Measurements from ENCODE around the gene CWH43.
"Not testable (repeated sequence)": the region's sequence is repeated elsewhere in the genome, so short reads cannot be mapped to it uniquely, and the experiment has no call there.

CWH43 gene

GRCh38 chr4:49036528-49036927 is 50.5 kb downstream of the CWH43 start:
- H3K9ac ChIP-seq = no peak overlapping the region
- no peak overlapping the region for H3K4me3 ChIP-seq (ENCODE audit: low read depth, low read length)
- TF ChIP-seq, protein P1, sequence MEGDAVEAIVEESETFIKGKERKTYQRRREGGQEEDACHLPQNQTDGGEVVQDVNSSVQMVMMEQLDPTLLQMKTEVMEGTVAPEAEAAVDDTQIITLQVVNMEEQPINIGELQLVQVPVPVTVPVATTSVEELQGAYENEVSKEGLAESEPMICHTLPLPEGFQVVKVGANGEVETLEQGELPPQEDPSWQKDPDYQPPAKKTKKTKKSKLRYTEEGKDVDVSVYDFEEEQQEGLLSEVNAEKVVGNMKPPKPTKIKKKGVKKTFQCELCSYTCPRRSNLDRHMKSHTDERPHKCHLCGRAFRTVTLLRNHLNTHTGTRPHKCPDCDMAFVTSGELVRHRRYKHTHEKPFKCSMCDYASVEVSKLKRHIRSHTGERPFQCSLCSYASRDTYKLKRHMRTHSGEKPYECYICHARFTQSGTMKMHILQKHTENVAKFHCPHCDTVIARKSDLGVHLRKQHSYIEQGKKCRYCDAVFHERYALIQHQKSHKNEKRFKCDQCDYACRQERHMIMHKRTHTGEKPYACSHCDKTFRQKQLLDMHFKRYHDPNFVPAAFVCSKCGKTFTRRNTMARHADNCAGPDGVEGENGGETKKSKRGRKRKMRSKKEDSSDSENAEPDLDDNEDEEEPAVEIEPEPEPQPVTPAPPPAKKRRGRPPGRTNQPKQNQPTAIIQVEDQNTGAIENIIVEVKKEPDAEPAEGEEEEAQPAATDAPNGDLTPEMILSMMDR (IDR thresholded peaks at IDR 0.05) = no peak
- no peaks in the 10 kb centered on the region for H3K36me3 ChIP-seq (ENCODE audit: control insufficient read depth, insufficient read depth, low read length)
- H2AFZ ChIP-seq = no peak overlapping the region
- no peaks in the 10 kb centered on the region for H3K27me3 ChIP-seq (ENCODE audit: control insufficient read depth, insufficient read depth, low read length)
- H3K79me2 ChIP-seq = no peaks in the 10 kb centered on the region
- H3K4me2 ChIP-seq (ENCODE audit: low read length) = no peak overlapping the region
- no peaks in the 10 kb centered on the region for H3K4me1 ChIP-seq
- no peak overlapping the region for H3K27ac ChIP-seq
- H3K9me3 ChIP-seq (ENCODE audit: control insufficient read depth, low read length) = no peaks in the 10 kb centered on the region

GRCh38 chr4:49044270-49044669 is 58.2 kb downstream of the CWH43 start:
- H3K9ac ChIP-seq = no peak overlapping the region
- no peak overlapping the region for H3K4me2 ChIP-seq (ENCODE audit: low read length)
- TF ChIP-seq, protein P1 (IDR thresholded peaks at IDR 0.05) = no peak
- no peaks in the 10 kb centered on the region for H3K36me3 ChIP-seq (ENCODE audit: control insufficient read depth, insufficient read depth, low read length)
- H2AFZ ChIP-seq = no peak overlapping the region
- H3K4me1 ChIP-seq = no peaks in the 10 kb centered on the region
- H3K27me3 ChIP-seq (ENCODE audit: control insufficient read depth, insufficient read depth, low read length) = no peaks in the 10 kb centered on the region
- no peaks in the 10 kb centered on the region for H3K9me3 ChIP-seq (ENCODE audit: control insufficient read depth, low read length)
- H3K79me2 ChIP-seq = no peaks in the 10 kb centered on the region
- no peak overlapping the region for H3K4me3 ChIP-seq (ENCODE audit: low read depth, low read length)
- no peak overlapping the region for H3K27ac ChIP-seq

DNA sequence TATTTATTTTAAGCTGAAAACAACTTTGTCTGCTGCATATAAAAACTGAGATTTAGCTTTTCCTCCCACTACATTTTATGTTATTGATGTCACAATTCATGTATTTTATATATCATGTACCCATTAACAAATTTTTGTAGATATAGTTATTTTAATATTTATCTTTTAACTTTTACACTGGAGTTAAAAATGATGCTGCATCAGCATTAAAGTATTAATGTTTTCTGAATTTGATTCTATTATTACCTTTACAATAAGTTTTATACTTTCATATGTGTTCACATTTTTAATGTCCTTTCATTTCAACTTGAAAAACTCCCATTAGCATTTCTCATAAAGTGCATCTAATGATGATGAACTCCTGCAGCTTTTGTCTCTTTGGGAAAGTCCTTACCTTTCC is 72.2 kb downstream of the CWH43 start:
- no peaks in the 10 kb centered on the region for H3K36me3 ChIP-seq (ENCODE audit: control insufficient read depth, insufficient read depth, low read length)
- H3K4me2 ChIP-seq (ENCODE audit: low read length) = no peak overlapping the region
- H3K4me1 ChIP-seq = no peaks in the 10 kb centered on the region
- H3K27me3 ChIP-seq (ENCODE audit: control insufficient read depth, insufficient read depth, low read length) = no peaks in the 10 kb centered on the region
- H3K79me2 ChIP-seq = no peaks in the 10 kb centered on the region
- H3K9me3 ChIP-seq (ENCODE audit: control insufficient read depth, low read length) = no peaks in the 10 kb centered on the region
- H3K27ac ChIP-seq = no peak overlapping the region
- no peak overlapping the region for H2AFZ ChIP-seq
- no peak overlapping the region for H3K9ac ChIP-seq
- TF ChIP-seq, protein P1 (IDR thresholded peaks at IDR 0.05) = no peak
- no peak overlapping the region for H3K4me3 ChIP-seq (ENCODE audit: low read depth, low read length)

- no peak overlapping the region for H3K4me3 ChIP-seq (ENCODE audit: low read depth, low read length)
- H3K4me1 ChIP-seq = no peaks in the 10 kb centered on the region
- H3K9ac ChIP-seq = no peak overlapping the region
- no peak overlapping the region for H3K27ac ChIP-seq
- no peaks in the 10 kb centered on the region for H3K27me3 ChIP-seq (ENCODE audit: control insufficient read depth, insufficient read depth, low read length)
- H3K9me3 ChIP-seq (ENCODE audit: control insufficient read depth, low read length) = no peaks in the 10 kb centered on the region
- H3K36me3 ChIP-seq (ENCODE audit: control insufficient read depth, insufficient read depth, low read length) = no peaks in the 10 kb centered on the region
- no peak overlapping the region for H3K4me2 ChIP-seq (ENCODE audit: low read length)
- no peak overlapping the region for H2AFZ ChIP-seq
- TF ChIP-seq, protein P1 (IDR thresholded peaks at IDR 0.05) = no peak
- H3K79me2 ChIP-seq = no peaks in the 10 kb centered on the region
Measured at GRCh38 chr4:49063670-49064069, 77.6 kb downstream of the CWH43 start.

DNA sequence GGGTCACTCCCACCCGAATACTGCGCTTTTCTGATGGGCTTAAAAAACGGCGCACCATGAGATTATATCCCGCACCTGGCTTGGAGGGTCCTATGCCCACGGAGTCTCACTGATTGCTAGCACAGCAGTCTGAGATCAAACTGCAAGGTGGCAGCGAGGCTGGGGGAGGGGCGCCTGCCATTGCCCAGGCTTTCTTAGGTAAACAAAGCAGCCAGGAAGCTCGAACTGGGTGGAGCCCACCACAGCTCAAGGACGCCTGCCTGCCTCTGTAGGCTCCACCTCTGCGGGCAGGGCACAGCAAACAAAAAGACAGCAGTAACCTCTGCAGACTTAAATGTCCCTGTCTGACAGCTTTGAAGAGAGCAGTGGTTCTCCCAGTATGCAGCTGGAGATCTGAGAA is 86.1 kb downstream of the CWH43 start:
- not testable (repeated sequence) for H3K9ac ChIP-seq; H2AFZ ChIP-seq; H3K9me3 ChIP-seq (ENCODE audit: control insufficient read depth, low read length); H3K27me3 ChIP-seq (ENCODE audit: control insufficient read depth, insufficient read depth, low read length); H3K79me2 ChIP-seq; H3K4me2 ChIP-seq (ENCODE audit: low read length); H3K36me3 ChIP-seq (ENCODE audit: control insufficient read depth, insufficient read depth, low read length); H3K4me1 ChIP-seq; H3K27ac ChIP-seq; H3K4me3 ChIP-seq (ENCODE audit: low read depth, low read length)

DNA sequence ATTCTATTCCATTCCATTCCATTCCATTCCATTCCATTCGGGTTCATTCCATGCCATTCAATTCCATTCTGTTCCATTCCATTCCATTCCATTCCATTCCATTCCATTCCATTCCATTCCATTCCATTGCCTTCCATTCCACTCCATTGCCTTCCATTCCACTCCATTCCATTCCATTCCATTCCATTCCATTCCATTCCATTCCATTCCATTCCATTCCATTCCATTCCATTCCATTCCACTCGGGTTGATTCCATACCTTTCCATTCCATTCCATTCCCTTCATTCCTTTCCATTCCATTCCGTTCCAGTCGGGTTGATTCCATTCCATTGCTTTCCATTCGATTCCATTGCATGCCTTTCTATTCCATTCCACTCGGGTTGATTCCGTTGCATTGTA is 105.8 kb downstream of the CWH43 start:
- not testable (repeated sequence) for H3K79me2 ChIP-seq; H3K27ac ChIP-seq; H3K36me3 ChIP-seq (ENCODE audit: control insufficient read depth, insufficient read depth, low read length); H3K4me1 ChIP-seq; H3K4me3 ChIP-seq (ENCODE audit: low read depth, low read length); H3K27me3 ChIP-seq (ENCODE audit: control insufficient read depth, insufficient read depth, low read length); H3K9ac ChIP-seq; H2AFZ ChIP-seq; H3K9me3 ChIP-seq (ENCODE audit: control insufficient read depth, low read length); H3K4me2 ChIP-seq (ENCODE audit: low read length)

DNA sequence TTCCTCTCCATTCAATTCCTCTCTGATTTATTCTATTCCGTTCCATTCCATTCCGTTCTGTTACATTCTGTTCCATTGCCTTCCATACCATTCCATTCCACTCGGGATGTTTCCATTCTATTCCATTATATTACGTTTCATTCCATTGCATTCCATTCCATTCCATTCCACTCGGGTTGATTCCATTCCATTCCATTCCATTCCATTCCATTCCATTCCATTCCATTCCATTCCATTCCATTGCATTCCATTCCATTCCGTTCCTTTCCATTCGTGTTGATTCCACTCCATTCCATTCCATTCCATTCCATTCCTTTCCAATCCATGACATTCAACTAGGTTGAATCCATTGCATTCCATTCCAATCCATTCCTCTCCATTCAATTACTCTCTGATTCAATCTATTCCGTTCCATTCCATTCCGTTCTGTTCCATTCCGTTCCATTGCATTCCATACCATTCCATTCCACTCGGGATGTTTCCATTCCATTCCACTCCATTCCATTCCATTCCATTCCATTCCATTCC is 106.6 kb downstream of the CWH43 start:
- H3K9me3 ChIP-seq (ENCODE audit: control insufficient read depth, low read length); H3K4me3 ChIP-seq (ENCODE audit: low read depth, low read length); H3K4me2 ChIP-seq (ENCODE audit: low read length): not testable (repeated sequence)

DNA sequence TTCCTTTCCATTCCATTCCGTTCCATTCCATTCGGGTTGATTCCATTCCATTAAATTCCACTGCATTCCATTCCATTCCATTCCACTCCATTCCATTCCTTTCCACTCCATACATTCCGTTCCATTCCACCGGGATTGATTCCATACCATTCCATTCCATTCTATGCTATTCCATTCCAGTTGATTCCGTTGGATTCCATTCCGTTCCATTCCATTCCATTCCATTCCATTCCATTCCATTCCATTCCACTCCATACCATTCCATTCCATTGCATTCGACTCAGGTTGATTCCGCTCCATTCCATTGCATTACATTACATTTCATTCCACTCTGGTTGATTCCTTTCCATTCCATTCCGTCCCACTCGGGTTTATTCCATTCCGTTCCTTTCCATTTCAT is 110.1 kb downstream of the CWH43 start:
- H3K9ac ChIP-seq; H3K4me1 ChIP-seq; H3K27me3 ChIP-seq (ENCODE audit: control insufficient read depth, insufficient read depth, low read length); H2AFZ ChIP-seq; H3K4me3 ChIP-seq (ENCODE audit: low read depth, low read length); H3K9me3 ChIP-seq (ENCODE audit: control insufficient read depth, low read length); H3K79me2 ChIP-seq; H3K4me2 ChIP-seq (ENCODE audit: low read length); H3K27ac ChIP-seq; H3K36me3 ChIP-seq (ENCODE audit: control insufficient read depth, insufficient read depth, low read length): not testable (repeated sequence)

More for the DNA sequence above, 106.6 kb downstream of the CWH43 start:
- not testable (repeated sequence) for H3K36me3 ChIP-seq (ENCODE audit: control insufficient read depth, insufficient read depth, low read length); H3K9ac ChIP-seq; H3K79me2 ChIP-seq; H3K4me1 ChIP-seq; H3K27ac ChIP-seq; H2AFZ ChIP-seq; H3K27me3 ChIP-seq (ENCODE audit: control insufficient read depth, insufficient read depth, low read length)
